Body of pancreas (tissue), 4 donors: ENCODE measurements around the gene ZMYND15.

Experiments
- POLR2A ChIP-seq, 3 donors: fragments of 450-650 bp; IDR thresholded peaks; one replicate each; pipeline ENCODE4 v1.6.1; 2016; ENCODE audit warnings: antibody characterized with exemption in 3 of 3, mild to moderate bottlenecking in 2 of 3
- TF ChIP-seq, protein P1 (sequence below), 7 experiments: fragments of 450-650 bp in 4 of 7; fragments of 200-600 bp in 3 of 7; sonication (generic) in 3 of 7; IDR thresholded peaks; one replicate each; pipeline ENCODE4 v1.5.1; 2016 to 2019; ENCODE audit warnings: antibody characterized with exemption in 7 of 7

- TF ChIP-seq, protein P1, sequence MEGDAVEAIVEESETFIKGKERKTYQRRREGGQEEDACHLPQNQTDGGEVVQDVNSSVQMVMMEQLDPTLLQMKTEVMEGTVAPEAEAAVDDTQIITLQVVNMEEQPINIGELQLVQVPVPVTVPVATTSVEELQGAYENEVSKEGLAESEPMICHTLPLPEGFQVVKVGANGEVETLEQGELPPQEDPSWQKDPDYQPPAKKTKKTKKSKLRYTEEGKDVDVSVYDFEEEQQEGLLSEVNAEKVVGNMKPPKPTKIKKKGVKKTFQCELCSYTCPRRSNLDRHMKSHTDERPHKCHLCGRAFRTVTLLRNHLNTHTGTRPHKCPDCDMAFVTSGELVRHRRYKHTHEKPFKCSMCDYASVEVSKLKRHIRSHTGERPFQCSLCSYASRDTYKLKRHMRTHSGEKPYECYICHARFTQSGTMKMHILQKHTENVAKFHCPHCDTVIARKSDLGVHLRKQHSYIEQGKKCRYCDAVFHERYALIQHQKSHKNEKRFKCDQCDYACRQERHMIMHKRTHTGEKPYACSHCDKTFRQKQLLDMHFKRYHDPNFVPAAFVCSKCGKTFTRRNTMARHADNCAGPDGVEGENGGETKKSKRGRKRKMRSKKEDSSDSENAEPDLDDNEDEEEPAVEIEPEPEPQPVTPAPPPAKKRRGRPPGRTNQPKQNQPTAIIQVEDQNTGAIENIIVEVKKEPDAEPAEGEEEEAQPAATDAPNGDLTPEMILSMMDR (IDR thresholded peaks at IDR 0.05) = no peak
- no peak for TF ChIP-seq POLR2A (IDR thresholded peaks at IDR 0.05)
Observed at GRCh38 chr17:4690745-4691144, 48.9 kb upstream of the ZMYND15 start.
